ENCODE results near the gene PTPRT.

The PTPRT gene

DNA sequence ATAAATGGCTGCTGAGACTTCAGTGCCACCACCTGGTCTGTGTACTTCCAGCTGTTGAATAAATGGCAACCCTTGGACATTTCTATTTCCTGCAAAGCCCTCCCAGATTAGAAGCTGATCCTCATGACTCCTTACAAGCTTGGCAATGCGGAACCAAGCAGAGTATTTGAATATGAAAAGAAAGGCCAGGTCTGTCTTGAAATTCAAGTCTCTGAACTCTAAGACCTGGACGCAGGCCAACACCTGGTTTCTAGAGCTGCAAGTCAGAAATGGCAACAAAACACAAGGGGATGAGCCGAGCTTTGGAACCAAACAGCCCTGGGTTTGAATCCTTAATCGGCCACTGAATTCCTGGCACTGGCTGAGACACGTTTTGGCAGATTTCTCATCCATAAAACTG lies 353.4 kb downstream of the PTPRT start:
- Histone ChIP-seq H3K9me3 (ENCODE audit: insufficient read depth, low read length, severe bottlenecking) (no peaks in the 10 kb centered on the region), H3K79me2 (ENCODE audit: insufficient read depth, low read length) (no peaks in the 10 kb centered on the region), H3K9ac (ENCODE audit: low read depth, low read length) (no peak overlapping the region), H3K4me3 (ENCODE audit: low read depth in 1 of 2, low read length in 2 of 2) (no peak overlapping the region), H3K27ac (ENCODE audit: low read length) (no peak overlapping the region), H2AFZ (ENCODE audit: low read depth, low read length) (no peak overlapping the region), H3K4me1 (ENCODE audit: insufficient read depth, low read length) (no peaks in the 10 kb centered on the region), H3K27me3 (ENCODE audit: insufficient read depth, low read length, poor library complexity) (peaks cover 4% of the 10 kb centered on the region), H4K20me1 (ENCODE audit: insufficient read depth, low read length) (no peaks in the 10 kb centered on the region), H3K36me3 (ENCODE audit: insufficient read depth, low read length) (no peaks in the 10 kb centered on the region), H3K4me2 (ENCODE audit: insufficient read depth, low read length) (no peak overlapping the region)
- DNase-seq (no peak), ATAC-seq (ENCODE audit: insufficient read depth, low read depth) (no peak)
- TF ChIP-seq EZH2 (IDR thresholded peaks at IDR 0.05; ENCODE audit: borderline replicate concordance, low read depth, low read length, severe bottlenecking) (no peak), CTCF (IDR thresholded peaks at IDR 0.05; ENCODE audit: borderline replicate concordance, extremely low read depth, low read length, poor library complexity, severe bottlenecking) (no peak)

- Histone ChIP-seq H4K20me1 (ENCODE audit: insufficient read depth, low read length) (no peaks in the 10 kb centered on the region), H3K4me1 (ENCODE audit: insufficient read depth, low read length) (no peaks in the 10 kb centered on the region), H3K79me2 (ENCODE audit: insufficient read depth, low read length) (no peaks in the 10 kb centered on the region), H2AFZ (ENCODE audit: low read depth, low read length) (no peak overlapping the region), H3K4me2 (ENCODE audit: insufficient read depth, low read length) (no peak overlapping the region), H3K27ac (ENCODE audit: low read length) (no peak overlapping the region), H3K4me3 (ENCODE audit: low read depth in 1 of 2, low read length in 2 of 2) (no peak overlapping the region), H3K9me3 (ENCODE audit: insufficient read depth, low read length, severe bottlenecking) (no peaks in the 10 kb centered on the region), H3K27me3 (ENCODE audit: insufficient read depth, low read length, poor library complexity) (no peaks in the 10 kb centered on the region), H3K36me3 (ENCODE audit: insufficient read depth, low read length) (no peaks in the 10 kb centered on the region), H3K9ac (ENCODE audit: low read depth, low read length) (no peak overlapping the region)
- no peak for DNase-seq
- no peak for TF ChIP-seq EZH2 (IDR thresholded peaks at IDR 0.05; ENCODE audit: borderline replicate concordance, low read depth, low read length, severe bottlenecking)
- ATAC-seq (ENCODE audit: insufficient read depth, low read depth): no peak
Measured at GRCh38 chr20:42807876-42808275, 381.8 kb downstream of the PTPRT start.

GRCh38 chr20:42795111-42795695 lies 394.5 kb downstream of the PTPRT start:
- TF ChIP-seq CTCF (IDR thresholded peaks at IDR 0.05; ENCODE audit: borderline replicate concordance, extremely low read depth, low read length, poor library complexity, severe bottlenecking) (no peak), EZH2 (IDR thresholded peaks at IDR 0.05; ENCODE audit: borderline replicate concordance, low read depth, low read length, severe bottlenecking) (no peak)
- no peak for ATAC-seq (ENCODE audit: insufficient read depth, low read depth)
- Histone ChIP-seq H3K4me1 (ENCODE audit: insufficient read depth, low read length) (no peaks in the 10 kb centered on the region), H4K20me1 (ENCODE audit: insufficient read depth, low read length) (no peaks in the 10 kb centered on the region), H2AFZ (ENCODE audit: low read depth, low read length) (no peak overlapping the region), H3K79me2 (ENCODE audit: insufficient read depth, low read length) (no peaks in the 10 kb centered on the region), H3K36me3 (ENCODE audit: insufficient read depth, low read length) (no peaks in the 10 kb centered on the region), H3K4me3 (ENCODE audit: low read depth in 1 of 2, low read length in 2 of 2) (no peak overlapping the region), H3K4me2 (ENCODE audit: insufficient read depth, low read length) (no peak overlapping the region), H3K9me3 (ENCODE audit: insufficient read depth, low read length, severe bottlenecking) (no peaks in the 10 kb centered on the region), H3K27ac (ENCODE audit: low read length) (no peak overlapping the region), H3K9ac (ENCODE audit: low read depth, low read length) (no peak overlapping the region), H3K27me3 (ENCODE audit: insufficient read depth, low read length, poor library complexity) (peaks cover 5% of the 10 kb centered on the region)
- no peak for DNase-seq

- ATAC-seq (ENCODE audit: insufficient read depth, low read depth) (no peak), DNase-seq (no peak)
- H3K4me2 ChIP-seq (ENCODE audit: insufficient read depth, low read length): no peak overlapping the region
- no peaks in the 10 kb centered on the region for H3K79me2 ChIP-seq (ENCODE audit: insufficient read depth, low read length)
- no peak overlapping the region for H3K4me3 ChIP-seq (ENCODE audit: low read depth in 1 of 2, low read length in 2 of 2)
- no peaks in the 10 kb centered on the region for H3K4me1 ChIP-seq (ENCODE audit: insufficient read depth, low read length)
- H3K9me3 ChIP-seq (ENCODE audit: insufficient read depth, low read length, severe bottlenecking): no peaks in the 10 kb centered on the region
- no peak overlapping the region for H3K9ac ChIP-seq (ENCODE audit: low read depth, low read length)
- H3K27me3 ChIP-seq (ENCODE audit: insufficient read depth, low read length, poor library complexity): peaks cover 7% of the 10 kb centered on the region
- no peaks in the 10 kb centered on the region for H3K36me3 ChIP-seq (ENCODE audit: insufficient read depth, low read length)
- TF ChIP-seq EZH2 (IDR thresholded peaks at IDR 0.05; ENCODE audit: borderline replicate concordance, low read depth, low read length, severe bottlenecking): no peak
- no peak for TF ChIP-seq CTCF (IDR thresholded peaks at IDR 0.05; ENCODE audit: borderline replicate concordance, extremely low read depth, low read length, poor library complexity, severe bottlenecking)
- no peaks in the 10 kb centered on the region for H4K20me1 ChIP-seq (ENCODE audit: insufficient read depth, low read length)
- no peak overlapping the region for H2AFZ ChIP-seq (ENCODE audit: low read depth, low read length)
- no peak overlapping the region for H3K27ac ChIP-seq (ENCODE audit: low read length)
Measured at GRCh38 chr20:42792052-42792451, 397.7 kb downstream of the PTPRT start.
